HG02588 (cell line): ENCODE measurements around the gene CXCL16.

Experiments used
- ATAC-seq: cut with Tn5 transposase; IDR thresholded peaks from one replicate; pipeline ENCODE4 v1.9.1; 2021; ENCODE audit warnings: mild to moderate bottlenecking, moderate library complexity; ENCODE audit not compliant: unreplicated experiment

Gene CXCL16

DNA sequence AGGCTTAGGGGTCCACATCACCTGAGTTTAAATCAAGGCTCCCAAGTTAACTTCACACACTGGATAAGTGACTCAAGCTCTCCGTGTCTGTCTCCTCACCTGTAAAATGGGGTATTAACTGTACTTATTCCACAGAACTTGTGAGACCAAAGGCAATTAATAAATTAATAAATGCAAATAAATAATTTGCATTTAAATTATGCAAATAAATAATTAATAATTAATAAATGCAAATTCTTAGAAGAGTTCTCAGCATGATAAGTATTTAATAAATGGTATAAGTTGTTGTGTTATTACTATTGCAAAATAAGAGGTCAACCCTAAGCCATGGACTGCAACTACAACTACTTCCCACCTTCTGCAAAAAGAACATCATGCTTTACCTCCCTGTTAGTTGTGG is 13.7 kb upstream of the CXCL16 start:
- ATAC-seq = no peak

DNA sequence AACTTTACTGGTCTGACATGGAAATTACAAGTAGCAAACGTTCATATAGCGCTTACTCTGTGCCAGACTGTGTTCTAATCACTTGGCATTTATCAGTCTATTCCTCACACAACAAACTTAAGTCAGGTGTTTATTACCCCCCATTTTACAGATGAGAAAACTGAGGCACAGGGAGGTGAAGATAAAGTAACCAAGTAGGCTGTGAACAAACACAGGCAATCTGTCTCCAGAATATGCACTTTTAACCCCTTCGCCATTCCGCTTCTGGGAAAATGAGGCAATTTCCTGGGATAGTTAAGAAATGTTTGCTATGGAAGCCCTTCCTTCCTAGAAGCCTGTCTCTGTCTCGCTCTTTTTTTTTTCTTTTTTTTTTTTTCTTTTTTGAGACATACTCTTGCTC is 12.2 kb upstream of the CXCL16 start:
- ATAC-seq = no peak

DNA sequence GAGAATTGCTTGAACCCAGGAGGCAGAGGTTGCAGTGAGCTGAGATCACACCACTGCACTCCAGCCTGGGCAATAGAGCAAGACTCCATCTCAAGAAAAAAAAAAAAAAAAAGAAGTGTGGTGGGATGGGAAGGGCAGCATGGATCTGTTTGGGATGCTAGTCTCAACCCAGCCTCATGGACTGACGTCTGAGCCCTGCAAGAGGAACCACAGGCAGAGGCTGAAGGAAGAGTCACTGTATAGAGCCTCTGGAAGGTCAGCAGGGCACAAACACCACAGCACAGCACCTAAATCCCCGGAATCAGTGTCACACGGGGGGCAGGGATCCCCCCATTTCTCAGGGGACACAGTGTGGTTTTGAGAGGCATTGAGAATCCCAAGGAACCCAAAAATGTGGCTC is 10.9 kb upstream of the CXCL16 start:
- ATAC-seq = no peak

- ATAC-seq = no peak
Observed at GRCh38 chr17:4748686-4749085, 9.0 kb upstream of the CXCL16 start.

DNA sequence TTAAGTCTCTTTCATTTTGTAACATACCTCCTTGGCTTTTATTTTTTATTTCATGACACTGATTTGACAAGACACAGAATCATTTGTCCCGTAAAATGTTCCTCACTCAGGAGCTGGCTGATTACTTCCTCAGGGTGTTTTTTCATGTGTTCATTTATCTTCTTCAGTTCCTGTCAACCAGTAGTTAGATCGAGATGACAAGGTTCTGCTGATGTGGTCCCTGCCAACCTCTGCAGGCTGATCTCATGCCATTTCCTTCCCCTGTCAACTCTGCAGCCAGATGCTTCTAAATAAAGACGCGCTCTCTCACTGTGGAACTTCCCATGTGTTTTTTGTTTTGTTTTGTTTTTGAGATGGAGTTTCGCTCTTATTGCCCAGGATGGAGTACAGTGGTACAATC is 8.1 kb upstream of the CXCL16 start:
- ATAC-seq = no peak

DNA sequence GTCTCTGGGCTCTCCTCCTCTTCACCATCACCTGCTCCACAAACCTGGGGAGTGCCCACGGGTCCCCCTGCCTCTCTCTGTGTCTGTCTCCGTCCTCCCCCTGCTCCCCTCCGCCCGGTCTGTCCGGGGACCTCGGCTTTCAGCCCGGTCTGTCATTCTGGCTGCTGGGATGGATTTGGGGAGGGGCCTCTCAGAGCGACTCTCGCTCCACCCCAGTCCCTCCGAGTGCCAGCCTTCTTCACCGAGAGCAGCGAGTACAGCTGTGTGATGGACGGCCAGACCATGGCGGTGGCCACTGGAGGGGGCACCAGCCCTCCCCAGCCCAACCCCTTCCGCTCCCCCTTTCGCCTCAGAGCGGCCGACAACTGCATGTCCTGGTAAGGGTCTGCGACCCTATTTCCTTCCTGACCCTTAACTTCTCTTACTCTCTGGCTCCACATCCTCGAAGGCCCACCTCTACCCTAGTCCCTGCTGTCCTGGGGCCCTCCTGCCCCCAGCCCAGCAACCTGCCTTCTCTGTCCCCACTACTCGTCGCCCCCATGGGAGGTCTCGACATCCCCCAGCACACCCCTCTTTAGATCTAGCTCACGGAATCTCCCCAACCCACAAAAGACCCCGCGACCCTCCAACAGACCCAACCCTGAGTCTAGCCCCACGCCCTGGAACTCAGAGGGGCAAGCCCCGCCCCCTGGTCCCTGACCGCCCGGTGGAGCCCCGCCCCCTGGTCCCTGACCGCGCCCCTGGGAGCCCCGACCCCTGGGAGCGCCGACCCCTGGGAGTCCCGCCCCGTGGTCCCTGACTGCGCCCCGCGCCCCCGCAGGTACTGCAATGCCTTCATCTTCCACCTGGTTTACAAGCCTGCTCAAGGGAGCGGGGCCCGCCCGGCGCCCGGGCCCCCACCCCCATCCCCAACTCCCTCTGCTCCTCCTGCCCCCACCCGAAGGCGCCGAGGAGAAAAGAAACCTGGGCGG is 5.6 kb upstream of the CXCL16 start:
- ATAC-seq = no peak

DNA sequence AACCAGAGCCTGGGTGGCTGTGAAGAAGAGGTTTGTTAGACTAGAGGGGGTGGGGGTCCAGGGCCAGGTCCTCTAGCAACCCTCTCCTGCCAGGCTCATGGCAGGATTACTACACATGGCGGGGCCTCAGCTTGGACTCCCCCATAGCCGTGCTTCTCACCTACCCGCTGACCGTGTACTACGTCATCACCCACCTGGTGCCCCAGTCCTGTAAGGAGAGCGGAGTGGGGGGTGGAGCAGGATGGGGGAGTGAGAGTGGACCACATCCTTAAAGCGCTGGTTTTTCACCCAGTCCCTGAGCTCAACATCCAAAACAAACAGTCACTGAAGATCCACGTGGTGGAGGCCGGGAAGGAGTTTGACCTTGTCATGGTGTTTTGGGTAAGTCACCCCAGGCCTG is 4.2 kb upstream of the CXCL16 start:
- ATAC-seq = no peak

GRCh38 chr17:4743216-4743615 is 3.5 kb upstream of the CXCL16 start:
- ATAC-seq = no peak

DNA sequence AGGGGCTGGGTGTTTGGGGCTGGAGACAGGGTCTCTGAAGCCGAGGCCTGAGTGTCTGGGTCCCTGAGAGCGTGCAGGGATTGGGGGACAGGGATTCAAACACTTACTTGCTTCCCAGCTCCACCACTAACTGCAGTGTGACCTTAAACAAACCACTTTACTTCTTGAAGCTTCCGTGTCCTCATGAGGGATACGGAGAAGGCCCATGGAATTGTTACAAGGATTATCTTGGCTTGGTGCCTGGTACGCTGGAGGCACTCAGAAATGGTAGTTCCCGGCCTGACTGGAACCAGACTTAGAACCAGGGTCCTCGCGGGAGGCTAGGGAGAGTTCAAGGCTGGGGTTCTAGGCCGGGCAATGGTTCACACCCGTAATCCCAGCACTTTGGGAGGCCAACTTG is 2.9 kb upstream of the CXCL16 start:
- ATAC-seq = no peak

DNA sequence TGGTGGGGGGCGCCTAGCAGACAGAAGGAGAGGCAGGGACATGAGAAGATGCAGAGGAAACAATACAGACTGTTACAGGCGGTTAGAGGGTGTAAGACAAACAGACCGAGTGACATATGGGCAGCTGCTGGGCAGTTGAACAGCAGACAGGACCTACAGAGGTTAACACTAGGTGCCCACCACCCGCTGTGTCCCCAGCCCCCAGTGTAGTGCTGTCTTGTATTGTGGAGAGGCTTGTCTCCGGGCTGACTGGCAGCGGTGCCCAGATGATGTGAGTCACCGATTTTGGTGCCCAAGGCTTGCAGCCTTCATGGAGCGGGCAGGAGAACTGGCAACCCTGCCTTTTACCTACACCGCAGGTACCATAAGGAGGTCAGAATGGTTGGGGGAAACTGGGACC is 2.4 kb upstream of the CXCL16 start:
- no peak for ATAC-seq

DNA sequence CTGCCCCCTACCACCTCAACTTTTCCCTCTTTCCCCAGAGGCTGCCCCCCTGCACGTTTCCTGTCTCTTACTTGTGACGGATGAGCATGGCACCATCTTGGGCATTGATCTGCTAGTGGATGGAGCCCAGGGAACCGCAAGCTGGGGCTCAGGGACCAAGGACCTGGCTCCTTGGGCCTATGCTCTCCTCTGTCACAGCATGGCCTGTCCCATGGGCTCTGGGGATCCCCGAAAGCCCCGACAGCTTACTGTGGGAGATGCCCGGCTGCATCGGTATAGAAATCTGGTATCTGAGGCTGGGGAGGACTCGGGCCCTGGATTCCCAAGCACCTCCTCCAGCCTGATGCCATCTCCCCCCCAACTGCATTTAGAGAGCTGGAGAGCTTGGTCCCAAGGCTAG is 1.8 kb upstream of the CXCL16 start:
- ATAC-seq = no peak

DNA sequence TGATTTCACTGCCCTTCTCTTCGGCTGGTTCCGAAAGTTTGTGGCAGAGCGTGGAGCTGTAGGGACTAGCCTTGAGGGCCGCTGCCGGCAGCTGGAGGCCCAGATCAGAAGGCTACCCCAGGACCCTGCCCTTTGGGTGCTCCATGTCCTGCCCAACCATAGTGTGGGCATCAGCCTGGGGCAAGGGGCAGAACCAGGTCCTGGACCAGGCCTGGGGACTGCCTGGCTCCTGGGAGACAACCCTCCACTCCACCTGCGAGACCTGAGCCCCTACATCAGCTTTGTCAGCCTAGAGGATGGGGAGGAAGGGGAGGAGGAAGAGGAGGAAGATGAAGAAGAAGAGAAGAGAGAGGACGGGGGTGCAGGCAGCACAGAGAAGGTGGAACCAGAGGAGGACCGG is 856 bp upstream of the CXCL16 start:
- ATAC-seq = no peak

GRCh38 chr17:4740025-4740351 is 260 bp upstream of the CXCL16 start:
- ATAC-seq = no peak

- ATAC-seq = no peak
Observed at GRCh38 chr17:4738136-4739121, 1.3 kb downstream of the CXCL16 start.

- no peak for ATAC-seq
Observed at GRCh38 chr17:4735876-4736651, 3.7 kb downstream of the CXCL16 start.

DNA sequence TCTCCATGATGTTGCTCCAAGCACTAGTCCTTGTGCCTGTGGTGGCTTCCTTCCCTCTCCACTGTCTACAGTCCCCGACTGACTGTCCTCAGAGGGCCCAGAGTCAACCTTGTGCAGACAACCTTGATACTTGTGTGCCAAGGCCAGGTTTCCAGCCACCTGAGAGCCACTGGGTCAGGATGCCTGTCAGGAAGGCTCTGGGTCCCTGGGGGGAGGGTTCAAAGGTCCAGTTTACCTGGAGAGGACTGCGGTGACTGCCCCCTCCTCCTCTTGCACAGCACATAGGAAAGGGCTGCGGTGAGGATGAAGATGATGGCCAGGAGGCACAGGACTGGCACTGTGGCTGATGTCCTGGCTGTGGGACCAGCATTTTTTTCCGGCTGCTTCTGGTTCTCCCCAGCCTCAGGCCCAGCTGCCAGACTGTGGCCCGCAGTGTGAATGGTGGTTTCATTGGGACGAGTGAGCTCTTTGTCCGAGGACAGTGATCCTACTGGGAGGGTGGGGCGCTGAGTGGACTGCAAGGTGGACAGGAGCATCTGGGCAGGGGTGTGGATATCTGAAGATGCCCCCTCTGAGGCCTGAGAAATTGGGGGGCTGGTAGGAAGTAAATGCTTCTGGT is 4.8 kb downstream of the CXCL16 start:
- no peak for ATAC-seq

GRCh38 chr17:4733073-4733531 is 6.6 kb downstream of the CXCL16 start:
- ATAC-seq = no peak

- no peak for ATAC-seq
Observed at GRCh38 chr17:4728124-4728523, 11.6 kb downstream of the CXCL16 start.

- no peak for ATAC-seq
Observed at GRCh38 chr17:4725646-4726310, 13.9 kb downstream of the CXCL16 start.

- no peak for ATAC-seq
Observed at GRCh38 chr17:4724650-4725049, 15.1 kb downstream of the CXCL16 start.
